Heart left ventricle (tissue), 13 donors: ENCODE results near the gene CHRM1.

Source experiments
- POLR2A ChIP-seq, 2 donors: fragments of 450-650 bp; IDR thresholded peaks; one replicate each; pipeline ENCODE4 v1.6.1; 2017; ENCODE audit warnings: antibody characterized with exemption in 2 of 2, mild to moderate bottlenecking in 2 of 2, moderate library complexity in 2 of 2
- TF ChIP-seq, protein P1 (sequence below), 12 donors: fragments of 200-600 bp; sonication (generic) in 4 of 12; IDR thresholded peaks; one replicate each; pipeline versions ENCODE4 v1.5.0 to v1.8.0; 2018 to 2022; ENCODE audit warnings: antibody characterized with exemption in 12 of 12, mild to moderate bottlenecking in 5 of 12
- donor health status: ischemic (EF 13 %, LVEDD 7.1; RV severe dilation, severe dysfunction).
- donor health status: DM: no; HTN: yes; CAD: no.
- donor health status: DM: no; HTN: no; CAD: no.
- donor health status: ischemic (EF 25% LVEDD 6.9; RV normal size, moderate dysfunction).
- donor health status: ischemic (EF 25% LVEDD 5.7; RV mildly dilated, moderate dysfunction).
- donor health status: ischemic (EF 35%, LVEDD 5.7; RV mildly dilated, moderate dysfunction).
- donor health status: nonischemic (EF 11% LVEDD 7.7; RV severe dilation, severe dysfunction).
- donor health status: DM: yes; HTN: yes; CAD: no.
- donor health status: PGD.
- donor health status: ischemic (EF 29% LVEDD 5.4; RV normal size, mild dysfunction).
- donor health status: nonischemic (EF 23%, LVEDD 6.1; RV moderate dilation, normal function).

DNA sequence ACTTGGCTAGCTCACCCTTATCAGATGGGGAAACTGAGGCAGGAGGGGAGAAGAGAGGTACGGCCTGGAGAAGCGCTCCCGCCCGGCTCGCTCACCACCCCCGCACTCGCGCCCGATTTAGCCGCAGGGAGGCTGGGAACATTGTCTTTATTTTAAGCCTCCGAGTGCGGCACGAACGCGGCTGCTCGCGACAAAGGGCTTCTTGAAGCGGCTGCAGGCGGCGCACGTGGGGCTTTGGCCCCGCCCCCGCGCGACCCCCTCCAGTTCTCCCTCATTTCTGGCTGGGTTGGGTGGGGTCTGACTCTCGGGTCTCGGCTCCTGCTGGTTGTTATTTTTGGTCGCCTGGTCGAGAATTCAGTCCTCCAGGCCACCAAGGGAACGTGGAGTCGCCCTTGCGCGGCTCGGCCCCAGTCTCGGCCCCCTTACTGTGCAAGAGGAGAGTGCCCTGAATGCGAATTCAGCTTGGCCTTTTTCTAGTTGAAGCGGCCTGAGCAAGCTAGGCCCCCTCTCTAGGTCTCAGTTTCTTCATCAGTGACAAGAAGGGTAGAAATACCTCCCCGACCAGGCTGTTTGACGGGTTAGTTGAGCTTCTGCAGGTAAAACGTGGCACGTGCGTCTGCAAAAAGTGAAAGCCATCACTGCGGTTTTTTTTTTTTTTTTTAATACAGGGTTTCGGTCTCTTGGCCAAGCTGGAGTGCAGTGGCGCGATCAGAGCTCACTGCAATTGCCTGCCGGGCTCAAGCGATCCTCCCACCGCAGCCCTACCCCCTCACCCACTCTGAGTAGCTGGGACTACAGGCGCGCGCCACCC is 2.6 kb upstream of the CHRM1 start:
- TF ChIP-seq, protein P1, sequence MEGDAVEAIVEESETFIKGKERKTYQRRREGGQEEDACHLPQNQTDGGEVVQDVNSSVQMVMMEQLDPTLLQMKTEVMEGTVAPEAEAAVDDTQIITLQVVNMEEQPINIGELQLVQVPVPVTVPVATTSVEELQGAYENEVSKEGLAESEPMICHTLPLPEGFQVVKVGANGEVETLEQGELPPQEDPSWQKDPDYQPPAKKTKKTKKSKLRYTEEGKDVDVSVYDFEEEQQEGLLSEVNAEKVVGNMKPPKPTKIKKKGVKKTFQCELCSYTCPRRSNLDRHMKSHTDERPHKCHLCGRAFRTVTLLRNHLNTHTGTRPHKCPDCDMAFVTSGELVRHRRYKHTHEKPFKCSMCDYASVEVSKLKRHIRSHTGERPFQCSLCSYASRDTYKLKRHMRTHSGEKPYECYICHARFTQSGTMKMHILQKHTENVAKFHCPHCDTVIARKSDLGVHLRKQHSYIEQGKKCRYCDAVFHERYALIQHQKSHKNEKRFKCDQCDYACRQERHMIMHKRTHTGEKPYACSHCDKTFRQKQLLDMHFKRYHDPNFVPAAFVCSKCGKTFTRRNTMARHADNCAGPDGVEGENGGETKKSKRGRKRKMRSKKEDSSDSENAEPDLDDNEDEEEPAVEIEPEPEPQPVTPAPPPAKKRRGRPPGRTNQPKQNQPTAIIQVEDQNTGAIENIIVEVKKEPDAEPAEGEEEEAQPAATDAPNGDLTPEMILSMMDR (IDR thresholded peaks at IDR 0.05), result no peak
- TF ChIP-seq POLR2A (IDR thresholded peaks at IDR 0.05), result no peak
